H1 (cell line): Measurements from ENCODE around the gene CDK15. TPM values are rescaled to one million over a fixed set of nuclear protein-coding genes. Genes with fewer than 3 reads are reported as not detected.

Experiments
- SIN3A ChIP-seq, 2 experiments: IDR thresholded peaks in 1 of 2; conservative IDR thresholded peaks in 1 of 2; 2 replicates each; pipeline ENCODE4 v1.6.1; 2011 to 2012; ENCODE audit warnings: low read length in 2 of 2, improper control_type of control experiment in 1 of 2, low read depth in 1 of 2, mild to moderate bottlenecking in 1 of 2
- polyA plus RNA-seq, 7 experiments: library from polyadenylated mRNA; depleted of rRNA in 3 of 7; stranded (reverse) in 5 of 7; unstranded in 2 of 7; fragments of >200 nt in 5 of 7; fragments of 200-250 nt in 2 of 7; gene quantifications; 1 replicate in 5 of 7; 2 replicates in 1 of 7; 4 replicates in 1 of 7; pipeline versions ENCODE4 v1.2.1 to v1.2.3, GENCODE V29; 2011 to 2013; ENCODE audit warnings: missing spikeins in 2 of 7, mixed read lengths in 2 of 7
- total RNA-seq: library from RNA; stranded (reverse); fragmentation: NEBNext Ultra II Directional; extraction: Animal tissue kit (Norgen Biotek cat#: 25700); gene quantifications from 2 replicates; pipeline ENCODE4 v1.2.1, GENCODE V29; 2021

Gene CDK15
- total and polyA plus RNA-seq, 2 of the 8 experiments (the other 6 are each of a cell fraction or from before 2014, with no cell fraction given) = 0.03 TPM; not detected in 1

DNA sequence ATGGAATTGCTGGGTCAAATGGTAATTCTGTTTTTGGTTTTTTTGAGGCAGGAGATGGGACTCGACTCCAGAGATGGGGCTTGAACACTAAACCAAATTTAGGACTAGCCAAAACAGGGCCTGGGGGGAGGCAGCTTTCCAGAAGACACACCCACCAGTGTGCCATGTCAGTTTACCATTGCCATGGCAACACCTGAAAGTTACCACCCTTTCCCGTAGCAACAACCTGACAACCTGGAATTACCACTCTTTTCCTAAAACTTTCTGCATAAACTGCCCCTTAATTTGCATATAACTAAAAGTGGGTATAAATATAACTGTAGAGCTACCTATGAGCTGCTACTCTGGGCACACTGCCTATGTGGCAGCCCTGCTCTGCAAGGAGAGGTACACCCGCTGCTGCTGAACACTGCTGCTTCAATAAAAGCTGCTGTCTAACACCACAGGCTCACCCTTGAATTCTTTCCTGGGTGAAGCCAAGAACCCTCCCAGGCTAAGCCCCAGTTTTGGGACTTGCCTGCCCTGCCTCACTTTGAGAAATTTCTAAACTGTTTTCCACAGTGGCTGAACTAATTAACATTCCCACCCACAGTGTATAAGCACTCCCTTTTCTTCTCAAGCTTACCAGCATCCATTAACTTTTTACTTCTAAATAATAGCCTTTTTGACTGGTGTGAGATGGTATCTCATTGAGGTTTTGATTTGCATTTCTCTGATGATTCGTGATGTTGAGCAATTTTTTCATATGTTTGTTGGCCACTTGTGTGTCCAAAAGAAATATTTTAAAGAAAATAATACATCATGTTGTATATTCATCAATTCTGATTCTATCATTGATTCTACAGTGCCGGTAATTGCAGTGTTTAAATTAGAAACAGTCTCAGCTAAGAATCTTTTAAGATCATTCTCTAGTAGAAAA, 10.6 kb downstream of the CDK15 start (continued):
- TF ChIP-seq SIN3A (conservative IDR thresholded peaks at IDR 0.05 in 1 of 2, IDR thresholded peaks at IDR 0.05 in 1 of 2; ENCODE audit: low read depth in 1 of 2, low read length in 2 of 2) = no peak
